Measurements from ENCODE around the gene TMEM178B.
"Not testable (repeated sequence)": the region's sequence is repeated elsewhere in the genome, so short reads cannot be mapped to it uniquely, and the experiment has no call there.

Gene TMEM178B

DNA sequence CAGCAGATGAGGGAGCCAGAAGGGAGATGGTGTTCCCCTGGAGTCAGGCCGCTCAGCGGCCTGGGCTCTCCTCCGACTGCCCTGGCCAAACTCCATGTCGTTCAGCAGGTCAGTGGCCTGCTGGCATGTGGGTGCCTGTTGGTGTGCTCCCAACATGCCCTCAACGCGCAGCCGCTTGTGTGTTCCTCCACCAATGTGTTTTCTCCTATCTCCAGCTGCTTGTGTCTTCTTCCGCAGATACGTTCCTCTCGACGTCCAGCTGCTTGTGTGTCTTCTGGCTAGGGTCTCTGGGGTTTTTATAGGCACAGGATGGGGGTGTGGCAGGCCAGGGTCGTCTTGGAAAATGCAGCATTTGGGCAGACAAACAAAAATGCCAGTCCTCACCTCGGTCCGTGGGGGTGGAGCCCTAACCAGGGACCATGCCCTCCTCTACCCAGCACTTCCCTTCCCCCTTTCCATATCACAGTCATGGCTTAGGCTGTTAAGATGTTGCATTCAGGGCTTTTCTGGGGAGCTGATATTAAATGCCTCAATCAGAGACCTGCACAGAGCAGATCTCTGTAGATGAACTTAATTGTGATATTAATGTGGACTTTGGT is 111.6 kb downstream of the TMEM178B start:
- no peak for DNase-seq (ENCODE audit: low spot score)

DNA sequence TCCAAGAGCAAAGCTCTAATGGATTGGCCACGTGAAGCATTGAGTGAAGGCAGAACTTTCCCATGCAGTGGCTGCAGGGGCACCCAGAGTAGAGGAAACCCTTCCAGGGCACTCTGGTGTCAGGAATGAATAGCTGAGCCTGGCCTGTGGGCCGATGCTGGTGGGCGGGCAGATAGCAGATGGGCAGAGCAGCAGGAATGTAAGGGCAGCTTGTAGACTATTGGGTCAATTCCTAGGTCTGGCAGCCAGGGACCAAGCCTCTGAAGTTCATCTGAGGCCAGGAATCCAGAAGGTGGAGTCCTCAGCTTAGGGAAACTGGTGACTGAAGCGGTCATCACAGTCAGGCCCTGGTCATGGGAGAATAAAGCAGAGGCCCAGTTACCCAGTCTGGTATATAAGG is 115.4 kb downstream of the TMEM178B start:
- DNase-seq (ENCODE audit: low spot score): no peak

DNA sequence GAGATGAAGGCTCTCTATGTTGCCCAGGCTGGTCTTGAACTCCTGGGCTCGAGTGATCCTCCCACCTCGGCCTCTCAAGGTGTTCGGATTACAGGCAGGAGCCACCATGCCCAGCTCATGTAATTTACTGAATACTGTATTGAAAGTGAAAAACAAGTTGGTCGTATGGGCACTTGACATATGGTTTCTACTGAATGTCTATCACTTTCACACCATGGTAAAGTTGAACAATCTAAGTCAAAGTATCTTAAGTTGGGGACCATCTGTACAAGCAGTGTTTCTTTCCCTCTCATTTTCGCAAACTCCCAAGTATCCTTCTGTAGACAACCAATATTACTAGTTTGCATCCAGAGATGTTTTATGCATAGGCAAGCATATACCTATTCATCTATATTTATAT is 116.6 kb downstream of the TMEM178B start:
- no peak for DNase-seq (ENCODE audit: low spot score)

DNA sequence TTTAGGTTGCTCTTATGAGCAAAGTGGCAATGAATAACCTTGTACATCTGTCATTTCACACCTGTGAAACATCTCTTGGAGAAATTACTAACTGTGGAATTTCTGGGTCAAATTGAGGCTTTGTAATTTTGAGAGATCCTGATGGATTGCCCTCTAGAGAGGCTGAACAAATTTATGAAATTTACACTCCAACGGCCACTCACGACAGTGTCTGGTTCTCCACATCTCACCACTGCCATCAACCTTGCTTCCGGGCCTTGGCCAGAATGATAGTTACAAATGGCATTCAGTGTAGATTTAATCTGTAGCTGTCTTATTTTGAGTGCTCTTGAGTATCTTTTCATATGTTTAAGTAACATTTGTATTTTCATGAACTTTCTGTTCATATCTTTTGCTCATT is 117.4 kb downstream of the TMEM178B start:
- DNase-seq (ENCODE audit: low spot score): no peak

DNA sequence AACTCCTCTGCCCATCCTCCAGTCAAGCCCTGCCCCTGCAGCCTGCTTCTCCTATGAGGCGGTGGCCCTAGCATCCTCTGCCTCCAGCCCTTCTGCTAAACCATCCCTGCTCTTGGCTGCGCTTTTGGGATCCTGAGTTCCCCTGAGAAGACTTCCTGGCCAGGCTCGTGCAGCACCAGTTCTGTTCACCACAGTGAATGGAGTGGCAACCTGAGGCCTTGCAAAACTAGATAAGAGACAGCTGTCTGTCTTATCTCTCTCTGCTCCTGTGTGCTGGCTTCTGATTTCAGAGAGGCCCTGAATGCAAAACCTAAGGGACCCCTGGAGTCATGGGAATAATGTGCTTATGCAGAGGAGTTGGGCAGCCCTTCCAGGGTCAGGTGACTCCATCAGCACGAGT is 119.2 kb downstream of the TMEM178B start:
- no peak for DNase-seq (ENCODE audit: low spot score)

DNA sequence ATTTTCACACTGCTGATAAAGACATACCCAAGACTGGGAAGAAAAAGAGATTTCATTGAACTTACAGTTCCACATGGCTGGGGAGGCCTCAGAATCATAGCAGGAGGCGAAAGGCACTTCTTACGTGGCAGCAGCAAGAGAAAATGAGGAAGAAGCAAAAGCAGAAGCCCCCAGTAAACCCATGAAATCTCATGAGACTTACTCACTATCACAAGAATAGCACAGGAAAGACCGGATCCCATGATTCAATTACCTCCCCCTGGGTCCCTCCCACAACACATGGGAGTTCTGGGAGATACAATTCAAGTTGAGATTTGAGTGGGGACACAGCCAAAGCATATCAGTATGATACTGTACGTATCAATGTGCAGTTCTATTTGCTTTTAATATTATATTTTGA is 121.9 kb downstream of the TMEM178B start:
- DNase-seq (ENCODE audit: low spot score): not testable (repeated sequence)

DNA sequence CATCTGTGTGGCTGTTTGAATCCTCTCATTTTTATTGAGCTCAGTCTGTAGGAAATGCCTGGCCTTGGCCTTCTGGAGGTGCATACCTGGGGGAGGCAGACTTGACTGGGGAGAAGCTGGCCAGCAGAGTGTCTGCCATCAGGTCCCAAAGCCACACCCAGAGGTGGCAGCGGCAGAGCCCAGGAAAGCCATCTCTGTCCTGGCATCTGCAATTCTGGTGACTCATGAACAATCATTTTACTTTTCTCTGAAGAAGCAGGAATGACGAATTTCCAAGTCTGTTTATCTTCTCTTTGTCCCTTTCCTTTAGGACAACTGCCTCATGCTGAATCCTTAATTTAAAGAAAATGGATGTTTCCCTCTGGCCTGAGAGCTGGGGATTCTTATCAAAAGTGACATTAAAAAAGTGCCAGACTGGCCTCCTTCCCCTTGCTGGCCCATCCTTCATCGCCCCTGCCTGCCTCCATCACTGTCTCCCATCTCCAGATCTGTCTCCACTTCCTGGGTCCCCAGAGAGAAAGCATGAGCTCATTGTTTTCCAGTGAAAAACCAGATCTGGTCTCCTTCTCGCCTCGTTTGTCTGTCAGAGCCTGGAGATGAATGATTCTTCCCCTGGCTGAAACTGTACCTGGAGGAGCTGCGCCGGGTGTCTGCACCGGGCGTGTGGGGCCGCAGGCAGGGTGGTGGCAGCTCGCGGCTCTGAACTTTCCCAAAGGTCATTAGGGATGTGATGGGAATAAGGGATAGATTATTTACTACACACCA is 124.5 kb downstream of the TMEM178B start:
- DNase-seq (ENCODE audit: low spot score): no peak

DNA sequence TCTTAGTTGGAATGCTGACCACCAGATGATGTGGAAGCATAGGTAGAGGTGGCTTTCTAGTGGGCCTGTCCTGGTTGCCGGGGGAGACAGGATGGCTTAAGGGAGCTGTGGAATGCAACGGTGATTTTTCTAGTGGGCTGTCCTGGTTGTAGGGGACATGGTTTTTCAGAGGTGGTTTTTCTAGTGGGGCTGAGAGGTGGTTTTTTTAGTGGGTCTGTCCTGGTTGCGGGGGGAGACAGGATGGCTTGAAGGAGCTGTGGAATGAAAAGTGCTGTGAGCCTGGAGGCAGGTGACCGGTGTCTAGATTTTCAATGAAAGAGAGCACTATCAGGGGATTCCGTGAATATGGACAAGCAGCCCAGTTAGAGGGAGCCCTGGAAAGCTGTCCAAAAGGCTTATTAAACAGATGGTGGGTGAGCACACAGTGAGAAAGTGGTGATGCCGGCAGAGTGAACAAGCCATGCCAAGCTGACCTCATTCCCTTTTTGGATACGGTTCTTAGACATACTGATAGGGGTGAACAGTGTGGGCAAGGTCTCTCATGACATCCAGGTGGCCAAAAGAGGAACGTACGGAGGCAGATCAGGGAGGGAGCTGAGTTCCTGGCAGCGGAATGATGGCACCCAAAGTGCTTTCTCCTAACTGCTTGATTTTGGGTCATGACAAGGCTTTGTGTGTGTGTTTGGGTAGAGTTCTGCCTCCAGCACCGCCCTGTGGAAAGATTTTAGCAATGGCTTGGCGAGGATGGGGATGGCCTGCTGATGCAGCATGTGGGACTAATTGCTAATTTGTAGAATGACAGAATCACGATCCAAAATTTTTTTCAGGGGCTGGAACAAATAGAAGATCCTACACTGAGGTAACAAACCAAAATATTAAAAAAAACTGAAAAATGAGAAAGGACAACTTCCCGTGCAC is 126.6 kb downstream of the TMEM178B start:
- DNase-seq (ENCODE audit: low spot score): peak; percentile 19

DNA sequence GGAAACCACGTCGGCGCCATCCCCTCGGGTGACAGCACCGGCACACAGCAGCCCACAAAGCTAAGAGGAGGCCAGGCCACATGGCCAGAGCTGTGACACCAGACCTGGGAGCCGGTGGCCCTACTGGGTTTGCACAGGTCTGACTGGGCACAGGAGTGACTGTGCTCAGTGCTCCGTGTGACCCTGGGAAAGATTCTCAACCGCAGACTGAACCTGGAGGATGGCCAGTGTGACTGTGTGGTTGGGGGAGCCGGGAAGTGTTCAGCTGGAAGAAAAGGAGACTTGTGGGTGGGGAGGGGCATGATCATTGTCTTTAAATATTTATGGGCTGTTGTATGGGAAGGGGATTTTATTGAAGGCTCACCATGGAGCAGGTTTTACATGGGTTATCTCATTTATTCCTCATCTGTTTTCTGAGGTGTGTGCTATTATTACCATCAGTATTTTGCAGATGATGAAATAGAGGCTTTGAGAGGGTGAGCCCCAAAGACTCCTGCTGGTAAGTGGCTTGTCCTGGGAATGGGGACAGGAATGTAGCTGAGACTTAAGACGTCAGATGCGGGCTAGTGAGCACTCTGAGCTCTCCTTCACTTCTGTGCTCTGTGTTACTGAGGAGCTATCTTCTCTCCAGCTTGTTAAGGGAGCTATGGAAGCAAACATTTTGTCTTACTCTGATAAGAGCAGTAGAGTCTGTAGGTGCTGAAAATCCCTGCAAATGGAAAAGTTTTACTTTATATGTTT is 127.5 kb downstream of the TMEM178B start:
- DNase-seq (ENCODE audit: low spot score): no peak

DNA sequence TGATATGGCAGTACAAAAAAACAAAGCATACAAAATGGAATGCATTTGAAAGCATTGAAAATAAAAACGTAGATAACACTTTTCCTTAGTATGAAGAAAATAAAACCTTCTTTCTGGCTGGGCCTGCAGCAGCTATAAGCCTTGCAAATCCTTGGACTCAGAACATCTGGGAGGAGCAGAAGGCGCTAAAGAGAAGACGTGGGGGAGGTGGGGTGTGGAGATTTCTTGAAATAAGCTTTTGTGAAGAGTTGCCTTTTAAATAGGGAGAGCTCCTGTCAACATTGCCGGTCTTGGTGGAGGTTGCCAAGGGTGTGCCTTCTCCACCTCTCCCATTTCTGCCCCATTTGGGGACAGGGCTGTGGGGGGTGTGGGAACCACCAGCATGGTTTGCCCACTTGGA is 128.7 kb downstream of the TMEM178B start:
- no peak for DNase-seq (ENCODE audit: low spot score)

DNA sequence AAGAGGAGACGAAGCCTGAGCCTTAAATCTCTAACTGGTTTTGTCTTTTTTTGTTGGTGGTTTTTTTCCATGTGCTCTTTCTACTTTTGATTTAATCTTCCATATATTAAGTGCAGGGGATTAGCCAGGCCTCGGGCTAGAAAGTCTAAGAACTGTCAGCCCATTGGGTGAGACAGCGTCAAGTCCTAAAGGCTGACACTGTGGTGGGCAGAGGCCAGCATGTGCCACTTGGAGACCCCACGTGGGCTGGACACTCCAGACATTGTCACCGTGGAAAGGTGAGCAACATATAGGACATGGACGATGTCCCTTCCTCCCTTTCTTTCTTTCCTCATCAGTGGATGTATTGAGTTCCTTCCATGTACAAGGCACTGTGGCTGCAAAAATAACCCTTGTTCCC is 129.3 kb downstream of the TMEM178B start:
- no peak for DNase-seq (ENCODE audit: low spot score)

DNA sequence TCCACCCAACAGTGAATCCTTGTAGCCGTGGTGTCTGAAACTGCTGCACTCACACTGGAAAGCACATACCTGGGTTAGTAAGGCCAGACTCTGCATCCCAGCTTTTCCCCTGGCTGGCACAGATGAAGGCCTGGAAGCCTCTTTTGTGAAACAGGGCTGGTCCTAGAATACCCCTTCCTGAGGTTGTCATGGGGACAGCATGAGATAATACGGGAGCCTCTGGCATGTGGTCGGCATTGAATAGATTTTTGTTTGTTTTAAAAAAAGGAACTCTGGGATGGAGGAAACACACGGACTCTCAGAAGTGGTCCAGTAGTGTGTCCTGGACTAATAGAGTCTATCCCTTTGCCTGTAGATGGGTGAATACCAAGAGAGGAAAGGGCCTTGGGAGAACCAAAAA is 129.7 kb downstream of the TMEM178B start:
- DNase-seq (ENCODE audit: low spot score): no peak

DNA sequence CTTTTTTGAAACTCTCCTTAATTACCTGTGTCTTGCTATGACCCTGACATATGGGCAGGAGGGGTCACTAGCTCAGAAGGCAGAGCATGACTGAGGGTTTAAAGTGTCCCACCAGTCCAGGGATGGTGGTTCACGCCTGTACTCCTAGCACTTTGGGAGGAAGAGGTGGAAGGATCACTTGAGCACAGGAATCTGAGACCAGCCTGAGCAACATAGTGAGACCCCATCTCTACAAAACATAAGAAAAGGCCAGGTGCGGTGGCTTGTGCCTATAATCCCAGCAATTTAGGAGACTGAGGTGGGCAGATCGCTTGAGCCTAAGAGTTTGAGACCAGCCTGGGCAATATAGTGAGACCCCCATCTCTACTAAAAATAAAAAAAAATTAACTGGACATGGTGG is 133.8 kb downstream of the TMEM178B start:
- DNase-seq (ENCODE audit: low spot score): no peak

DNA sequence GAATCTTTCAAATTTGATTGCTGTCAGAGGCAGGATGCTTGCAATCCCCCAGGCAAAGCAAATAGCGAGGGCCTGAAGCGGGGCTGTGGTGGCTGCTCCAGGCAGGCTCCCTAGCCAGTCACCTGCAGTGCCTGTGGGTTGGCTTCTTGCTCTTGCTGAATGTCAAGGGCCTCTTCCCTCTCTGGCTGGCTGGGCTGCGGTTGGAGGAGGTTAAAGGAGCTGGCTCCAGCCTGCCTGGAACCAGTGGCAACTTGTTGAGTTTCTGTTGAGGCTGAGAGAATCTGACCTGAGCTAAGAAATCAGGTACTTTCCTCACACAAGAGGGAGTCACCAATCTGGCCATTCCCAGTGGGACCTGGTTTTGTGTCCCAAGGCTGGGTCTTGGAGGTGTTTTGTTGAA is 134.7 kb downstream of the TMEM178B start:
- DNase-seq (ENCODE audit: low spot score): no peak

DNA sequence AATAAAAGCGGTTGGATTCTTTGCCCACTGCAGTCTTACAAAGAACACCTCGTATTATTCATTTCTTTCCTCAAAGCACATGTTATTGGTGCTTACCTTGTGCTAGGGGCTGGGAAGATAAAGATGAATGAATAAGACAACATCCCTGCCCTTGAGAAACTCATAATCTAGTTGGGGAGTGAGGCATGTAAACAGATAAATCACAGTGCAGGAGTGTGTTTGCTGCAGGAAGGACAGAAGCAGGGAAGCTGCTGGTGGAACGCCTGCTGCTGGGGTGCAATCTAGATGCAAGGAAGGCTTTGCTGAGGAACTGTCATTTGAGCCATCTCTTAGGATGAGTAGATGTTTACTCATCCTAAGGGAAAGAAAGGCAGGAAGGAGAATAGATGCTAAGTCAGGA is 135.6 kb downstream of the TMEM178B start:
- DNase-seq (ENCODE audit: low spot score): no peak

DNA sequence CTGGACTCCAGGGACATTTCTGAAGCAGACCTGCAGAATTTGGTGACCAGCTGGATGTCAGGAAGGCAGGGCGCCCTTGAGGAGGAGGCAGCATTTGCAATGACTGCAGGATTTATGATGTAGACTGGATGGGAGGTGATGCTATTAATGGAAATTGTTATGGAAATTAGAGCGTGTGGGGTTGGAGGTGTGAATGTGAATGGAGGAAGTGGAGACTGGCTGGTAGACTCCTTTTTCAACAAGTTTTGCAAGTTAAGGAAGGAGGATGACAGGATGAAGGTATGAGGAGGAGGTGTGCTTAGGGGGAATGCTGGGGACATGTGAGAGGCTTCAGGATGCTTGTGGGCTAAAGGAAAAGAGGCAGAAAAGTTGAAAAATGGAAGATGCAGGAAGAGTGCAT is 137.0 kb downstream of the TMEM178B start:
- DNase-seq (ENCODE audit: low spot score): no peak

DNA sequence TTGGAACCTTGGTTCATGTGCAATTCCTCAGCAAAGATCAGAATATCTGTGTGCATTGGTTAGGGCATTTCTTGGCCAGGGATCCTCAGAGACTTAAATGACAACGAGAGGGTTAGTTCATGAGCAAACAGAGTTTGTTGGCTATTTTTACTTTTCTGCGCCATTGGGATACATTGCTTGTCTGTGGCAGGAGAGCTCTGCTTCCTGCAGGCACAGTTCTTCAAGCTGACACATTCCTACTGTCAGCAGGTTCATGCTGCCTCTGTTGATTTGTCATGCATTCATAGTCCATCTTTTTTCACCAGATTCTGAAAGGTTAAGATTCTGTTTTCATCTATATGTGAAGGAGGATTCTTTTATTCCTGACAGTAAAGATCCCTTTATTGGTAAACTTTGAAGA is 139.4 kb downstream of the TMEM178B start:
- DNase-seq (ENCODE audit: low spot score): no peak

DNA sequence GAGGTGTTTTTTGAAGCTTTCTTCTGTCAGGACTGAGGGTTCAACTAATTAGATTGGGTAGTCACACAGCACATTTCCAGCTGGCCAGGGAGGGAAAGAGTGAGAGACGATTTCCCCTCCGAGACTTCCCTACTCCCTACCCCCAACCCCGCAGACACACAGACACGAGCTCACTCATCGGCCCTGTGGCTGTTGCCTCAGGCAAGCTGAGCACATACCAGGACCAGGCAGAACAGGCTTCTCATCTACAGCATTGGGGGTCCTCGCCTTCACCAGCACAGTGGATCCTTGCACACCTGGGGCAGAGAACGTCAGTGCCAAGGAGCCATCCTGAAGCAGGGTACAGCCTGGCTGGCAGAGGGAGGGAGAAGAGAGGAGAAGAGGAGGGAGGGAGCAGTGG is 144.1 kb downstream of the TMEM178B start:
- DNase-seq (ENCODE audit: low spot score): no peak

DNA sequence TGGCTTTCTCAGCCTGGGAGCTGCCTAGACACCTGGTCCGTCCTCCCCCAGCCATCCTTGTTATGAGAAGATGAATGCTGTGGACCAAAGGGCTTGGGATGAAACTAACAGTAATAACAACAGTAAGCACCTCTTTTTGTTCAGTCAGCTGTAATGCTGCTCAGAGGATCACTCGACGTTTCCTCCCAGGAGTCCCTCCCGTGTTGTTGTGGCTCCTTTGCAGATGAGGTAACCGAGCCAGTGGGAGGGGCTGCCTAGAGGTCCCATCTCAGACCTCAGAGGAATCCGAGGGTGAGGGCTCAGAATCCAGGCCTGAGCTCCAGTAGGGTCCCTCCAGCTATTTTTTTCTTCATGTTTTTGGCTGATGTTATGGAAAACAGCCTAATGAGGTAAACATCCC is 145.1 kb downstream of the TMEM178B start:
- DNase-seq (ENCODE audit: low spot score): no peak

DNA sequence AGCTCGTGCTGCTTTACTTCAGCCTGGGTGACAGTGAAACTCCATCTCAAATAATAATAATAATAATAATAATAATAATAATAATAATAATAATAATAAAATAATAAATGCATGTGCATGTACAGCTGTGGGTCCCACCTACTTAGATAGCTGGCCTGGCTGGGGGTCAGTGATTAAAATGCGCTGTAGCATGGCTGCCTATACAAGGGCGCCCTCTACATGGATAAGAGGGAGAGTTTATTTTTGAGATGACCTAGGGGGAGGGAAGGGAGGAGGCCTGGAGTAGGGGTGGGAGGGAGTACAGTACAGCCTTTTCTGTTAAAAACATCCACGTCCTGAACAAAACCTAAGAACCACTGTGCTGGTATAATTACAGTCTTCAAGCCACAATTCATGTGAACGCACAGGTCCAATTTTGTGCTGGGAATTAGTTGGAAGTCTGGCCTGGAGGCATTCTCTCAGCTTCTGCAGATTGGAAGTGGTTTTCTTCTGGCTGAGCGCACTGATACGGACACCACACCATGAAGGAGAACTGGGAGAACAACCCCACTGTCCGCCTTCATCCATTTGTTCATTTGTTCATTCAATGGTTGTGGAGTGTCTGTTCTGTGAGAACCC is 146.5 kb downstream of the TMEM178B start:
- no peak for DNase-seq (ENCODE audit: low spot score)

DNA sequence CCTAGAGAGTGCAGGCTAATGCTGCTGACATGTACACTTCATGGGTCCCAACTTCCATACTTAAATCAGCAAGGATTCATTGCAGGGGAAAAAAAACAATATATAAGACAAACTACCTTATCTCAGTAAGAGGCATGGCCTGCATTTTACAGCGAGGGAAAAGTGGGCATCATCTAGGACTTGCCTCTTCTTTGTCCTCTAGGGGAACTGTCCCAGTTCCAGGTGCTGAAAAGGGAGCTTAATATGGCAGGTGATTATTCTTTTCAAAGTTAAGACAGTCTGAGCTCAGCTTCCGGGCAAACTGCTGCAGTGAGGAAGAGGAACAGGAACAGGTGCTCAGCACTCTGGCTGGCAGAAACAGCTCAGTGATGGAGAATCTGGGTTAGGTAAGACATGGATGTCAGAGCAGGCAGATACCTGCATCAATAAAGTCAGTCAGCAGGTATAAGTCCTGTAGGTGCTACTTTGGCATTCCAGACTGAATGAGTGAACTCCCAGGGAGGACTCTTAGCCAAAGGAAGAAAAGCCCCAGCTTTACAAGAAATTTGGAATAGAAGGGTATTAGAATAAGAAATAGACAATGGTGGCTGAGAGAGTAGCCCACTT is 147.2 kb downstream of the TMEM178B start:
- no peak for DNase-seq (ENCODE audit: low spot score)
